SKM-1 (cell line): ENCODE data around the gene SMAD4.
"Not testable (repeated sequence)": the region's sequence is repeated elsewhere in the genome, so short reads cannot be mapped to it uniquely, and the experiment has no call there.

Source experiments
- DNase-seq: peaks from one replicate; lab custom pipeline; 2025; ENCODE audit not compliant: unreplicated experiment; lab: John Stamatoyannopoulos, UW

Gene SMAD4

GRCh38 chr18:51029694-51030536, at the start of gene SMAD4:
SMAD4 (plus strand) TSS chr18:51030213; CDS start chr18:51047047, 16,834 bp downstream.
- peak; percentile 90 for DNase-seq

GRCh38 chr18:50981381-50981780, 48.6 kb upstream of the SMAD4 start:
- no peak for DNase-seq

- no peak for DNase-seq
Observed at GRCh38 chr18:50982086-50982801, 47.8 kb upstream of the SMAD4 start.

- no peak for DNase-seq
Observed at GRCh38 chr18:50982802-50983179, 47.2 kb upstream of the SMAD4 start.

- no peak for DNase-seq
Observed at GRCh38 chr18:50986360-50987087, 43.5 kb upstream of the SMAD4 start.

DNA sequence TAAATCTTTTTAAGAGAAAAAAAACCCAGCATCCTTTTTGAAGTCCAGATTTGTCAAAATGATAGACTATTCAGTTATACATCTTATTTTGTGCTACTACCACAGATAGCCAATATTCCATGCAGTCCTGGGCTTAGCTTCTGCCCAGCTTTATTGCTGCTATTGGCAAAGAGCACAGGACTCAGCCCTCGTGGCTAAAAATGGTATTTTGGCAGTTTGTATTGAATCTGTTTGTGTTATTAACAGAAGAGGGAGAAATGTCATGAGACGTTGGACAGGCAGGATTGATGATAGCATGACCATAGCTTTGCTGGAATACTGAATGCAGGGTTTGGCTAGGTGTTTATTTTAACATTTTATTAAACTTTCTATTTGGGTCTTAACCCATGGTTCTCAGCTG, 42.8 kb upstream of the SMAD4 start:
- no peak for DNase-seq

DNA sequence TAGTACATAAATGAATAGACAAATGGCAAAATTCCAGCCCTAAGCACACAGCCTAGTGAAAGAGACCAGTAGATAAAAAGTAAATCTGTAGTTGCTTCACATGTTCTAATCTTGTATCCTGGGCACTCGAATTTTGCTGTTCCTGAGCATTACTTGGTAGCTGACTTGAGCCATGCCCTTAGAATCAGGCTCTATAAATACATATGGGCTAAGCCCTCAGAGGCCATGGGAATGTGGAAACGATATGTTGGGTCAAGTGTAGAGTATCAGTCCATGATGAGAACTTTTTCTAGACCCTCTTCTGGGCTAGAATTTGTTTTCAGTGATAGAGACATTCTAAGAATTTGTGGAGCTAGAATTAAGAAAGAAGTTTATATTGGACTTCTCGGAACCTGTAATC, 40.3 kb upstream of the SMAD4 start:
- no peak for DNase-seq

DNA sequence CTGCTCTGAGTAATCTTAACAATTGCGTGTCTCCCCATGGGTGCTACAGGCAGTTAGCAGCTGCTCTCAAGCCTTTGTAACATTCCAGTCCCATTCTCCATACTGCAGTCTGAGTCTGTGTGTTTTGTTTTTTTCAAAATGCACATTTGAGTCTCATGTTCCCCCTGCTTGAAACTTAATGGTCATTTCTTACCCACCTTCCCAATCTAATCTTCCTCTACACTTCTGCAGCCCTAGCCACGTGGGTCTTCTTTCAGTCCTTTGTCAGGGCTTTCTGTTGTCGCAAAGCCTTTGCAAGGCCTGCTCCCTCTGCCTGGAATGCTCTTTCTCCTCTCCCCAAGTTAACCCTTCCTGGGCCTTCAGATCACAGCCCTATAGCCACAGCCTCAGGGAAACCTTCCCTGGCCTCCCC, 37.7 kb upstream of the SMAD4 start:
- no peak for DNase-seq

- DNase-seq, result no peak
Observed at GRCh38 chr18:50994031-50994430, 36.0 kb upstream of the SMAD4 start.

DNA sequence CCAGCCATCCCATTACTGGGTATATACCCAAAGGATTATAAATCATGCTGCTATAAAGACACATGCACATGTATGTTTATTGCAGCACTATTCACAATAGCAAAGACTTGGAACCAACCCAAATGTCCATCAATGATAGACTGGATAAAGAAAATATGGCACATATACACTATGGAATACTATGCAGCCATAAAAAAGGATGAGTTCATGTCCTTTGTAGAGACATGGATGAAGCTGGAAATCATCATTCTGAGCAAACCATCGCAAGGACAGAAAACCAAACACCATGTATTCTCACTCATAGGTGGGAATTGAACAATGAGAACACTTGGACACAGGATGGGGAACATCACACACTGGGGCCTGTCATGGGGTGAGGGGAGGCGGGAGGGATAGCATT, 26.8 kb upstream of the SMAD4 start:
- not testable (repeated sequence) for DNase-seq

DNA sequence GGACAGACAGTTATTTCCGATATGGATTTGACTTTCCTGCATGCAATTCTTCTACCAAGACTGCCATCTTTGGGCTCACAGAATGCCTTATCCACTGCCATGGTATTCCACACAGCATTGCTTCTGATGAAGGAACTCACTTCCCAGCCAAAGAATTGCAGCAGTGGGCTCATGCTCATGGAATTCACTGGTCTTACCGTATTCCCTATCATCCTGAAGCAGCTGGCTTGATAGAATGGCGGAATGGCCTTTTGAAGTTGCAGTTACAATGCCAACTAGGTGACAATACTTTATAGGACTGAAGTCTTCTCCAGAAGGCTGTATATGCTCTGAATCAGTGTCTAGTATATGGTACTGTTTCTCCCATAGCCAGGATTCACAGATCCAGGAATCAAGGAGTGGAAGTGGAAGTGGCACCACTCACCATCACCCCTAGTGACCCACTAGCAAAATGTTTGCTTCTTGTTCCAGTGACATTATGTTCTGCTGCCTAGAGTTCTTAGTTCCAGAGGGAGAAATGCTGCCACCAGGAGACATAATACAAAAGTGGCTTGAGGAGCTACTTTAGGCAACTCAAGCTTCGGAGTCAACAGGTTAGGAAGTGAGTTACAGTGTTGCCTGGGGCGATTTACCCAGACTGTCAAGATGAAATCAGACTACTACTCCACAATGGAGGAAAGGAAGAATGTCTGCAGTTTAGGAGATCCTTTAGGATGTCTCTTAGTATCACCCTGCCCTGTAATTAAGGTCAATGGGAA, 23.8 kb upstream of the SMAD4 start:
- DNase-seq, result no peak

DNA sequence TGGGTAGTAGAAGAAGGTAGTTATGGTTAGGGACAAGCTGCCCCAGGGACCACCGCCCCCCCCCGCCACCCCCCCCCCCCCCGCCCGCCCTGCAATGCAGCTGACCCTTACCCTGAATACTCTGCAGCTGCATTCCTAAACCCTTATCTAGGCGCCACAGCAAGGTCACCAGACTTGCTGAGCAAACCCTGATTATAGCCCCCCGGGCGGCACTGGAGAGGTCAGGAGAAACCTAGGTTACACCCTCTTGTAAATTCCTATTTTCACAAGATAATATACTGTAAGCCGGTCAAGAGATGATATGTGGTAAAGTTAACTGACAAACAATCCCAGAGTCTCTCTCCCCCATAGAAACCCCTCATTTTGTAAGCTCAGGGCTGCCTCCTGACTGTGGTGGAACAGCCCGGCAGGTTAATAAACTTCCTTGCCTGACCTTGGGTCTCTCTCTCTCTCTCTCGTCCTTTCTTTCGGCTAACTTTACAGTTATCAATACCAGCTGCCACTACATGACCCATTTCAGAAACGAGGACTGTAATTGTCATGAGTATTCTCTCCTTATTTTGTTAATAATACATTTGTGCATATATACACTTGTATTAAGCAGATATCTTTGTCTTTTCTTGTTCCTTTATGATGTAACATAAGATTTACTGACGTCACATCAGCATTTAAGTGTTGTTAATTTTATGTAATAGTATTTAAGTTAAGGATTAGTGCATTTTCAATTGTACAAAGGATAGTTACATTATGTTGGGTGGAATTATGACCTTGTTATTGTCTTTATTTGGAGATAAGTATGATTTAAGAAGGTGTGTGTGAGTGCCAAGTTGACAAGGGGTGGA, 22.8 kb upstream of the SMAD4 start:
- DNase-seq, result no peak

GRCh38 chr18:51007790-51008139, 22.2 kb upstream of the SMAD4 start:
- DNase-seq, result no peak

GRCh38 chr18:51009072-51009471, 20.9 kb upstream of the SMAD4 start:
- no peak for DNase-seq

GRCh38 chr18:51010218-51010617, 19.8 kb upstream of the SMAD4 start:
- DNase-seq, result no peak

DNA sequence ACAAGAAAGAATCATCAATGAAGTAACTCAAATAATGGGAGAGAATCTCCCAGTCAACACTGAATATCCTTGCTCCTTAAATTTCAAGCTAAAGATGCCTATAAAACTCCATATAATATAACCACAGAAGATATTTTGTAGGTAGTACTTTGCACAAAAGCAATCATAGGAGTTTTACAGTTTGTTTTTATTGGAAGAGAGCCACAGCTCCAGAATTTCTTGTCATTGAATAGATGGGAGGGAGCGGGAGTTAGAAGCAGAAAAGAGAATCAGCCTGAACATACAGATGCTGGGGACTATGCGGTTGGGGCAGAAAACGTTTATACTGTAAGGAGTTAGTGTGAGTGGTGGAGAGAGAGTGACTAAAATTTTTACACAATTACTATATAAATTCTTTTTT, 18.3 kb upstream of the SMAD4 start:
- DNase-seq, result no peak

DNA sequence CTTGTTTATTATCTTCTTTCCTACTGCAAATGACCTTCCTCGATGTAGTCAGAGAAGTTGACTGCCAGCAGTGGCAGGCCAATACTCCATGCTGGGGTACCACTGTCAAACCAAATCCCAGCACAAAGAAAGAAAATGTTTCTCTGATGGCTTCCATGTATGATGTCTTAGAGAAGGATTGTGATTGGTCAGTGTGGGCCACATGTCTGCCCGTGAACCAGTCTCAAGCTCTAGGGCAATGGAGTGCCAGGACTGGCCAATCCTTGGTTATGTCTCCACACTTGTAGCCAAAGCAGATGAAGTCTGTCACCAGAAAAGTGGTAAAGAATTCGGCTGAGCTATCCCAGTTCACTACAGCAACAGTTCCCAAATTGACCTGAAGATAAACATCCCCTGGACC, 17.6 kb upstream of the SMAD4 start:
- DNase-seq, result no peak

DNA sequence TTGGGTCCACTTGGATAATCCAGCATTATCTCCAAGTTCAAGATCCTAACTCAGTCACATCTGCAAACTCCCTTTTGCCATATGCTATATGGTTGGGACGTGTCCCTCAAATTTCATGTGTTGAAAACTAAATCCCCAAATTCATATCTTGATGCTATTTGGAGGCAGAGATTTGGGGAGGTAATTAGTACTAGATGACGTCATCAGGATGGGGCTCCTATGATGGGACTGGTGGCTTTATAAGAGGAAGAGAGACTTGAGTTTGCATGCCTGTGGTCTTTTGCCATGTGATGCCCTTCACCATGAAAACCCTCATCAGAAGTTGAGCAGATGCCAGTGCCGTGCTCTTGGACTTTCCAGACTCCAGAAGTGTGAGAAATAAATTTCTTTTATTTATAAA, 16.8 kb upstream of the SMAD4 start:
- no peak for DNase-seq

GRCh38 chr18:51017140-51017879, 12.7 kb upstream of the SMAD4 start:
- DNase-seq, result no peak

DNA sequence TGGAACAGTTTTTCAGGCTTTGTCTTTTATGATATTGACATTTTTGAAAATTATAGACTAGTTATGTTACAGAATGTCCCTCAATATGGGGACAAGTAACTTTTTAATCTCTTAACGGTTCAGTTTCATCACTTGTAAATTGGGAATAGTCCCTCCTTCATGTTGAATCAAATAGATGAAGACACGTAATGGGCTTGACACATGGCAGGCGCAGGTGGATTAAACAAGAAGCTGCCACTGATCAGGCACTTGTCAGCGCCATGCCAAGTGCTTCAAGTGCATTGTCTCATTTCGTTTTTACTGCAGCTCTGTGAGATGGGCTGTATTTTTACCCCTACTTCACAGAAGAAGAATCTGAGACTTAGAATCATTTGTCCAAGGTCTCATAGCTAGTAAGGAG, 9.5 kb upstream of the SMAD4 start:
- DNase-seq, result no peak
